GM19467 (cell line): Measurements from ENCODE around the gene RNF220.

Experiments
- ATAC-seq: cut with Tn5 transposase; IDR thresholded peaks from one replicate; pipeline ENCODE4 v1.9.1; 2021; ENCODE audit warnings: mild to moderate bottlenecking, moderate library complexity; ENCODE audit not compliant: unreplicated experiment

RNF220 gene

DNA sequence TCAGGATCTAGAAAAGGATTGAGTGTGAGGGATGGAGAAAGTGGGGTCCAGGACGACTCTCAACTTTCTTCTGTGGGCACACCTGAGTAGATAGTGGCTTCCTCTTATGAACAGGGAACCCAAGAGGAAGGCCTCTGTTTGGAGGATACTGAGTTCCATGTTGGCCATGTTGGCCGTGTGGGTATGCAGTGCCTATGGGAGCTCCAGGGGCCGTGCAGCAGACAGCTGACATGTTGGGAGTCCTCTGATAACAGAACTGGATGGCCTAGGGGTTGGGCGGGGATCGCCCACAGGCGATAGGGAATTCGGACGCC lies 226.2 kb downstream of the RNF220 start:
- no peak for ATAC-seq

DNA sequence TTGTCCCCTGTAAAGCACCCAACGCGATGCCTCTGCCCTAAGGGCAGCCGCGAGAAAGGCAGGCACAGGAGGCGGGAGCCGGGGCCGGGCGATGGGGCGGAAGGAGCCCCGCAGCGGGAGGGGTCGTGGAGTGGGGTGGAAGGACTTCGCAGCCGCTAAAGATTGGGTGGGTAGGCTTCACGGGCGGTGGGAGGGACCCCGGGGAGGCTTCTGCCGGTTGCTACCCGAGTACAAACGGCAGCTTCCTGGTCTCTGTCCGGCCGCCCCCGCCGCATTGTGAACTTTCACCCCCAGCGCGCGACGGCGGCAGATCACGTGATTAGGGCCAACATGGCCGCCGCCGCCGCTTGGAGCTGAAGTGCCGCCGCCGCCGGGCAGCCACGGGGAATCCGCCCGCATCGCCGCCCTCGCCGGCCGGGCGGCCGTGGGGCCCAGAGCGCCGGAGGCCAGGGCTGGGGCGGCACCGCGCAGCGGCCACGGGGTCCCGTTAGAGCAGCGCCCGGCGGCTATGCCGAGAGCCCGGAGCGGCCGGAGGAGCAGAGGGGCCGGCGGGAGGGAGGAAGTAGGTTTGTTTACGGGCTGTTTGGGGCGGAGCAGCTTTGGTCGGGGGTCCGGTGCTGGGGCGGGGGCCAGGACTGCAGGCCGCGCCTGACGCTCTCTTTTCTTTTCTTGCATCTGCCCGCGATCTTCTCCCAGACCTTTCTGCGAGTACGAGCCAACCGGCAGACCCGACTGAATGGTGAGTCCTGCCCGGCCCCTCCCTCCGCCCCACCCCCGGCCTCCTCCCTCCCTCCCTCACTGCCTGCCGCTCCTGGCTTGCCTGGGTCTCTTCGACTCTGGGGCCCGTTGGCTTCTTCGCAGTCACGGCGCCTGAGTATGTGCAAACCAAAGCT lies 226.8 kb downstream of the RNF220 start:
- ATAC-seq, result peak; percentile 61

DNA sequence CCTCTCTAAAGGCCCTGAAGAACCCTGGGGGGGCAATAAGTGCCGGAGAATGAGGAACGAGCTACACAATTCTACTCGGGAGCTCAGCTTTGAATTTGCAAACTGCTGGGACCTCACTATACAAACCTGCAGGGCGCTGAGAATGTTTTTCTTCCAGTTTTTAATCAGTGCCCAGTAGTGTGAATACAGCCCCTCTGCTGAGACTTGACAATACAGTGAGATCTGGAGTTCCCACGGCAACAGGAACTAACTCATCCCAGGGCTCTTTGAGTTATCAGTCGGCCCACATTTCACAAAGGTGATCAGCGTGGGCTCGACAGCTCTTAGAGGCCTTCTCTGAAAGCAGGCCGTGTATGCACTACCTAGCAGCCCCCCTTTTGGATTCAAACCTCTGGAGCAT lies 227.5 kb downstream of the RNF220 start:
- no peak for ATAC-seq

DNA sequence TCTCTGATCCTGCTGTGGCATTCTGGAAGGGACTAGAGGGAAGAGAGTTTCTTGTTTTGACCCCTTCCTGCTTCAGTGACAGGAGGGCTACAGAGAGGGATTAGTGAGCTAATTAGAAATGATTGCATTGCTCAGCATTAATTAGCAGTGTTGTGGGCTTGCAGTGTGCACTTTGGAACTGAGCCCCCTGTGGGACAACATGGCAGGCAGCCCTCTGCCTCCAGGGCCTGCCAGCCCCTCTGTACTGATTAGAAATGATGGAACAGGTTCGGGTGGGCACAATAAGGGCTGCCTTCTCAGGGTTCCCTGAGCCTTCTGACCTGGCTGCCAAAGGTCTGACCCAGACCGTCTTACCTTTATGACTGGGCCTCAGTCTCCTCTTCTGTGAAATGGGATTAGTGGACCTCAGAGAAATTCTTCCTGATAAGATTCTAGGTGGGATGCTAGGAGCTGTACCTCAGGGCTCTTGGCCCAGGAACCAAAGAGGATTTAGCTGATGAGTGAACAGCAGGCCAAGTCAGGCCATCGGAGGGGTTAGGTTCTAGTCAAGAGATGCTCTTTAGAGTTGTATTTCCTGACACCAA lies 229.6 kb downstream of the RNF220 start:
- no peak for ATAC-seq

DNA sequence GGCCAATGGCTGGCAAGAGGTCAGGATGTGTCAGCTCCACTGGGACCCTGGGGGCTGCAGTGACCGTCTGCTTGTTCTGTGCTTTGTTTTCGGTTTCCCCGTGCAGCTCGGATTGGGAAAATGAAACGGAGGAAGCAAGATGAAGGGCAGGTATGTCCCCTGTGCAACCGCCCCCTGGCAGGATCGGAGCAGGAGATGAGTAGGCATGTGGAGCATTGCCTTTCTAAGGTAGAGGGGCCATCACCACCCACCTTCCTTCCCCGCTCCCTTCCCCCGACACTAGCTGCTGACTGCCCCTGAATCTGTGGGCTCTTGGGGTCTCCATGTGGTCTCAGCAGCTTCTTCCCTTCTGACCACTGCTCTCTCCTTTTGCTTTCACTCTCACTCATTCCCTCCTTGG lies 230.4 kb downstream of the RNF220 start:
- no peak for ATAC-seq

DNA sequence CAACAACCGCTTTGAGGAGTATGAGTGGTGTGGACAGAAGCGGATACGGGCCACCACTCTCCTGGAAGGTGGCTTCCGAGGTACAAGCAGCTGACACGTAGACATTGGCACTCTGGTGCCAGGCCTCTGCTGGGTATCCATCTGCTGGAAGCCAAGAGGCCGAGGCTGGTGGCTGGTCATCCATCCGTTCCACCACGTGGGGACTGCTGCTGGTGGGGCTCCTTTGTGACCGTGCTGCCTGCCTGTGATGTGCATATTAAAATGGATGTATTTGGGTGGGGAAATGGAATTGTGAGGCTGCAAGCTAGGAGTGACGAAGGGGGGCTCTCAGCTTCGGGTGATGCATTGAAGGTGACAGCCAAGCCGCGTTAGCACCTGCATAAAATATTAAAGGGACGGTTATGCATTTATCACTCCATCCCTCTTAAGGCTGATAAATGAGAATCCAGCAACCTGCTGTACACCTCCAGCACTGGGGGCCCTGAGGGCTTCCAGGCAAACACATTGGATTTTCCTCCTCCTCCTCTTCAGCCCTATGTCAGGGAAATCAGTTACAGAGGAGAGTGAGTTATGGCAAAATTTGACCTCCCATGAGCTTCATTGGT lies 231.1 kb downstream of the RNF220 start:
- ATAC-seq, result no peak

DNA sequence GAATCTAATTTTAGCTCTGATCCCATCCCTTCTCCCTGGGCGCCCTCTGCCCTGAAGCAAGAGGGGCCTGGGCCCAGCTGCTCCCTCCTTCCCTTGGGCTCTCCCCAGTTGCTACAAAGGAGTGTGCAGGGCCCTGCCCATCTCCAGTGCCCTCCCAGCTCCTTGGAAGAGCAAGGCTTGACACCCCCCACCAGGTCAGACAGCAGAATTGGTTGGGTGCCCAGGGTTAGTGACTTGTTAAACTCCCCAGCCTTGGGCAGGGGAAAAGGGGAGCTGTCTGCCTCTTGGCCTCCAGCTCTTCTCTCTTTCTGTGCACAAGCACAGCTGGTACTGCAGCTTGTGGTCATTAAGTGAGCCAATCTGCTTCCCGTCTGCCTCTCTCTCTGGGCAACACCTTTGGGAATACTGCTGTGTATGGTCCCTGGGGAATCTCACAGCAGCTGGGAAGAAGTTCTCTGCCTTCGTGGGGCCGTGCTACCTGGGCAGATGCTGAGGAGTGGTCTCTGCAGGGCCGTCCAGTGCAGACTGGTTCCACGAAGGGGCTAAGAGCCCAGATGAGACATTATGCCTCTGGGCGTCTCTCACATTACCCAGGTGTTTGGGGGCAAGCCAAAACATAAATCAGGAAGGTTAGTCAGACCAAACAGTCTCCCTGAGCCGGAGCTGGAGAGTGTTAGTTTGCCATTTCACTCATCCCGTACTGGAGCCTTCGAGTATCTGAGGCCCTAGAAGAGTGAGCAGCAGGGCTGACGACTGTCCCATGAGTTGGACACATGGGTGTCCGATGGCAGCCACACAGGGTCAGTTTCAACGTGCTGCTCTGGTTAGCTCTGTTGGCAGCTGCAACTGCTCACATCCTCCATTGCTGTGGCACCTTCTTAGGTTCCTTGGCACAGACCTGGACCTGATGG lies 231.9 kb downstream of the RNF220 start:
- ATAC-seq, result no peak

DNA sequence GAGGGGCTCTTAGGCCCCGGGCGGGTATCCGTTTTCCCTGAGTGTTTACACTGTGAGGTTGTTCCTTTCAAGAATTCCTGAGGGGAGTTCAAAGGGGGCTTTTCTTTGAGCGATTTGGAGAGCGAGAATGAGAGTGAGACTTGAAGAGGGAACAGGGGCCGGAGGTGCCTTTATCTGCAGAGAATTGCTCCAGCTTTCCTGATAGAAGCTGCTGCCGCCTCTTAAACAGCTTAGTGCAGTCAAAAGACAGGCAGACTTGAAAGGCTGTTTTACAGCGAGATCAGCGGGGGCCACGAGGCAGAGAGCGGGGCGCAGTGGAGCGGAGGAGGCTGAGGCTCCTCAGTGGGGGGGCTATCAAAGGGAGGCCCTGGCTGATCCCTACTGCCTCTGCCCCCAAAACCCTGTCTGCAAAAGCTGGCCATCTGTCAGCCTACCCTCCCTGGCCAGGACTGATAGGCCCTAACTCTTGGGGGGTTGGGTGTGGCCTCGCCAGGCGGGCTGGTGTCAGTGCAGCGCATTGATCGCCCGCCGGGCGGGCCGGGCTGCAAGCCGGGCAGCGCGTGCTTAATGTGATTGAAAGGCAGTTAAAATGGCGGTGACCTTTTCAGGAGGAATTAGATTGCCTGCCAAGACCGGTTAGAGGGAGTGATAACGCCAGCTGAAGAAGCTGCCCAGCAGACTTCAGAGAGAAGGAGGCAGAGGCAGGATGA lies 232.8 kb downstream of the RNF220 start:
- no peak for ATAC-seq

DNA sequence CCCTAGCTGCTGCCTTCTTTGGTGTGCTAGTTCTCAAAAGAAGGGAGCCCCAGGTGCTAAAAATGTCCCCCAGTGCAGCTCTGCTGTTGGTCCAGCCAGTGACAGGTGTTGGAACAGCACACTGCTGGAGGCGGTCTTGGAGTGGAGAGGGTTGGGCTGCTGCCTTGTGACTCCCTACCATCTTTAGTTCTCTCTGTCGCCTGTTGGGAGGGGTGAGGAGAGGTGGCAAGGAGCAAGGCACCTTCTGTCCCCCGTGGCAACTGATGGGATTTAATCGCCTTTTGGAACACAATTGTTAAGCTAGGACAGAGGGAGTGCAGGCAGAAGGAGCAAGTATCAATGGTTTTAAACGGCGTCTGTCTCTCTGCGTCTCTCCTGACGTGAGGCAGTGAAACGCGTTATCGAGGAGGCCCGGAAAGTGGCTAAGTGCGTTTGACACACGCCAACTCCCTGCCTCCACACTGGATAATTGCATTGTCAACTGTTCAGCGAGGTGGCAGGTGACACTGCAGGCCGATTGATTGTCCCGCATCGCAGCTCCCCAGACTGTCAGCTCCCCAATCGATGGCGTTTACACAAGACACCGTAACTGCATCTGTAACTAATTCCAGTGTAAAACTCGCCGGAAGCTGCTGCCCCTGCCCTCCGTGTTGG lies 235.3 kb downstream of the RNF220 start:
- ATAC-seq, result no peak

DNA sequence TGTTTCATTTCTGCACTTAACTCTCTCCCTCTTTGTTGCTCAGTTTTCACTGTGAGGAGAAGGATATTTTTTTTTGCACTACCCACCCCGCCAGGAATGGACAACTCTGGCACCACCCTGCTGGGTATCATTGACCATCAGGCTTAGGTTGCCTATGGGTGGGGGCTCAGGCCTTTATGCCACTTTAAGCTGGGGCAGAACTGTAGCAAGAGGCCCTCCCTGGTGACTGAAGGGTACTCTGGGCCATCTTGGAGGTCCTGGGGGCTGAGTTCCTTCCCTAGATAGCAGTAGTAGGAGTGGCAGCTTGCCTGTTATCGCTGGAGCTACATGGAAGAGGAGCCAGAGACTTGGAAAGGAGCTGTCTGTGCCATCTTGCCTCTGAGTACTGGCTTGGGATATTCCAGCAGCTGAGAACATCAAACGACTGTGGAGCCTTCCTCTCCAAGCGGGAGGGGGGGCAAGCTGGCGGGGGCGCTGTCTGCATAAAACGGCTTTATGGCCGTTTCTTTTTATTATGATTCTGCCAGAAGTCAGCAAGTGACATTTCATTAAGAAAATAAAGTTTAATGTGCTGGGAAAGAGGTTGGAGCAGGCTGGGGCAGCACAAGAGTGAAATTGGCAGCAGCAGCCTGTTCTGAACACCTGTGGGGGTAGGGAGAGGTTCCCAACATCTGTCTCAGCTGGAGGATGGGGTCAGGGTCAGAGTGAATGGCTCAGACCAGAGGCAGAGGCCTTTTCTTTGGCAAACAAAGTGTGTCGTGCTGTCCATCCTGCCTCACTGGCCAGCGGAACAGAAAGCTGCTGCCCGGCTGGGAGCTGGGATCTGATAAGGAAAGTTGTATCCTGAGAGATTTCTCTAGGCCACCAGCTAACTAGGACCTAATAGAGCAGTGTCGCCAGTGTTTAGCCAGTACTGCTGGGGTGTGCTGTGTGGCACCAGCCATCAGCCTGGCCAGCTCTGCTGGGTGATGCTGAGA lies 236.4 kb downstream of the RNF220 start:
- no peak for ATAC-seq

DNA sequence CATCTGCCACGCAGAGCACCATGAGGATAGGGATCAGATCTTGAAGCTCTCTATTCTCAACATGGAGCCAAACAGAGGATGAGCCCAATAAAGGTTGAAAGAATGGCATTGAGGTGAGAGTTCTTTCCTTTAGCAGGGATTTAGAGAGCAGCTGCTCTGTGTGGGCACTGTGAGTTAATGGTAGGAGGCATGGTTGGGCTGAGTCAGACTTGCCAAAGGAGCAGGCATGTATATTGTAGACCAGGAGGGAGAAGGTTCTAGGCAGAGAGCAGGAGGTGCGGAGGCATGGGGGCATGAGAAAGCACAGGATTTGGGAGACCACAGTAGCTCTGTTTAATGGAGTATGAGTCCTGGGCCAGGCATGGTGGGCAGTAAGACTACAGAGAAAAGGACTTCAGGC lies 237.2 kb downstream of the RNF220 start:
- ATAC-seq, result no peak

DNA sequence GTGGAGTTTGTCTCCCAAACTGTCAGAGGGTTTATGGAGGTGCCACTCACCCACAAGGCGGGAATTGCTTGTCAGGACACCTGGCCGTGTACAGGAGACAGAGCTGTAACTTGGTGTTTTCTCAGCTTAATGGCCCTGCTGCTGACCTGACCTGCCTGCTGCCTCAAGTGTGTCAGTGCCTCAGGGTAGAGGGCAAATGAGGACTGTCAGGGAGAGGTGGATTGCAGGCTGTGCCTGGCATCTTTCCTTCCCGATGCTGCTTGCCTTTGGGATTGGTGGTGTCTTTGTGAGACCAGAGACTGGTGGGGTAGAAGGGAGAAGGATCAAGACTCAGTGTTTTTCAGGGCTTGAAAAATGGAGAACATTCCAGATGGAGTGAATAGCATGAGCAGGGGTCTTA lies 237.9 kb downstream of the RNF220 start:
- ATAC-seq, result no peak

DNA sequence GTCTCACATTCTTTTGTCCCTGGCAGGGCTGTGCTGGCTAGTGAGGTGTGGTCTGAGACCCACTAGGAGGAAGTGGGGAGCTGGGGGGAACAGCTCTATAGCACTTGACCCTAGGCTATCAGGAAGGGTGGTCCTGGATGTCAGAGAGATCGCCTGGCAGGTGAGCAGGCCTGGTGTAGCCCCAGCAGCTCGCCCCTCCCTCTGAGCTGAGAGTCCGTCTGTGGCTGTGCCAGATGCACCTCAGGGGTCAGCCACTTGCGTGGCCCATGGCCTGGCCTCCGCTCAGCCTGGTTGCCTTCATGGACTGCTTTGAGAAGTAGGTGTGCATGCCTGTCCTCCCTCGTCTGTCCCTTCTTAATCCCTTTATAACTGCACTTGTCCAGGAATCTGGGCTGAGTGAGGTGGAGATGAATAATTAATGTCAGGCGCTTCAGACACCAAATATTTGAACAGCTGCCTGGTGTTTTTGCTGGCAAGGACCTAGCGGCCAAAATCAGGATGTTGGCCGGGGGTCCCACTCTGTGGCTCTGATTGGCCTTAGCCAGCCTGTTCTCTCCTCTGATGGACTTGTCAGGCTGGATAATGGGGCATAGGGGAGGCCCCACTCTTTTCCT lies 238.8 kb downstream of the RNF220 start:
- no peak for ATAC-seq

DNA sequence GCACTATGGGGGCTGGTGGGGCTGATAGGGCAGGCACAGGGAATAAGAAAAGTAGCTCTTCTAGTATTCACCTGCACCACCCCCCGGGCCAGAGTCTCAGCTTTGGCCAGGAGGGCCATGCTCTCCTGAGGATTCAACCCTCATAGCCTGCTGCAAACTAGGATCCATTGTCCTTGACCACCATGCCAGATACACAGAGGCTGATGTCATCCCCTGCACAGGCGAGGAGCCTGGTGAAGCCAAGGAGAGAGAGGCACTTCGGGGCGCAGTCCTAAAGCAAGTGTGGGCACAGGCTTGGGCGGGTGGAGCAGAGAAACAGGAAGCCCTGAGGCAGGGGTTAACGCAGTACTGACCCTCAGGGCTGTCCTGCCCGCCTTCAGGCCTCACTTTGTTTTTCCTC lies 239.8 kb downstream of the RNF220 start:
- ATAC-seq, result no peak

DNA sequence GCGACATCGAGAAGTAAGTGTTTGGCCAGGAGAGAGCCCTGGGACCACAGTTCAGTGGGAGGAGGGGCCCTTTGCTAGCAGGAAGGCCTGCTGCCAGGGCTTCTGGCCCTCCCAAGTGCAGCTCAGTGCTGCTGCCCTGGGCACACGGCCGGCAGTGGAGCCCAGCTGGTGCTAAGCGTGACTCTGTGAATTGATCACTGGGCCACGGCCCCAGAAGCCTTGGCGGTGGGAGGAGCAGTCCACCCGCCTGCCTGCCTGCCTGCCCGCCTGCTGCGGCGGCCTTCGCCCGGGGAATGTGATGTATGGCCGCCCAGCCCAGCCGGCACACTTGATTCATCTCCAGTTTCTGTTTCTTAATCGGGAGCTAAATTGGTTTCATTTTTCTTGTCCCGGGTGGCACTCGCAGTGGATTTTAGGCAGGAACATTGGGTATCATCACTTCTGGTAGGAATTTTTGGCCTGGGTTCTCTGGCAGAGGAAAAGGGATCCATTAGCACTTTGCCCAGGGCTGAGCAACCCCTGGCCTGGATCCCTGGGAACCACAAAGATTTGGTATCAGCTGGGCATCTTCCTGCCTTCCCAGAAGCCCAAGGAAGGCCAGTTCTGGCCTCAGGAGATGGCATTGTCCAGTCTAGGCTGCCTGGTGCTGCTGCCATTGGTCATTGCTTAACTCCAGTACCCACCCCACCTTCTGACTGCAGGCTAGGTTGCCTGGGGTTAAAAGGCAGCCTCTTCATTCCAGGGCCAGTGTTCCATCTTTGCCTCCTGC lies 240.6 kb downstream of the RNF220 start:
- ATAC-seq, result no peak

DNA sequence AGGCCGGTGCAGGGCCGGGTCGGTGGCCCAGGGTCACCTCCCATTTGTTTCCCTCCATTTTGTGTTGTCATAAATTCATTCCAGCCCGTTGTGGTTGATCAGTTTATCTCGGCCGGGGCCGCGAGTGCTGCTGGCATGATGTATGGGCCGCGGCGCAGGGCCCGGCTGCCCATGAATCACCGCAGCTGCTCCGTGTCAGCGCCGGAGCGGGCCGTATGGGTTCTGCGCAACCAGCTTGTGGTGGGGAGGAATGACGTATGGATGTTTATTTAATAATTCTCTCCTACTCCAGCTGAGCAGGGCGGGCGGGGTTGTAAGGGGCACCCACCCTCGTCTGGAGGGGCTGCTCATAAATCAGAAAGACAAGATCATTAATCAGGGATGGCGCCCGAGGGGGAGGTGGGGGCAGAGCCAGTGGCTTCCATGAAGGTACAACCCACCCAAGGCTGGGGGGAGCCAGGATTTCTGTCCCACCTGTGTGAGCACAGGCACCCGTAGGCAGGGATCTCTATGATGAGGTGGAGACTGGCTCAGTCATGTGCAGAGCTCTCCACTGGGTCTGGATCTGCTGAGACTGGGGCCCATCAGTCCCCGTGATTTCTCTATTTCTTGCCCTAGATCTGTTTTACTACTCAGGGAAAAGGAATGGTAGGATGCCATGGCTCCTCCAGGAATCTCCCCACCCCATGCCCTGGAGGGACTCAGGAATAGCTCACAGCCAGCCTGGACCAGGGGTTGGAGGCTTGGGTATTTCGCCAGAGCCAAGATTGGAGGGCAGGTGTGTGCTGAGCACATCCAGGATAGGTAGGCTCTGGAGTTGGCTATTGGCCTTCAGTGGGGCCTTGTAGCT lies 241.4 kb downstream of the RNF220 start:
- no peak for ATAC-seq

DNA sequence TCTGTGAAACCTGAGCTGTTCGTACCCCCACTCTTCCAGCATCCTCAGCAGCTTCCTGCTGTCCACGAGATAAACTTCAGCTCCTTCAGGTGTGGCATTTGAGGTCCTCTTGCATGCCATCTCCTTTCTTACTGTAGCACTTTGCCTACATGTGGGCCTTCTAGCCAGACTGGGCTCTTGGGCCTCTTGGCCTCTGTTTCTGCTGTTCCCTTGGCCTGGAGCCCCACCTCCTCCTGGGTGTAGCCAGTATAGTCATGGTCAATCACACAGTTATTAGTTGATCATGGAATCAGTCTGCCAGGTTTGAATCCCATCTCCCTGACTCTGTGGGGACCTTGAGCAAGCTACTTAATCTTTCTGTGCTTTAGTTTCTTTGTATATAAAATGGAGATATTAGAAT lies 242.8 kb downstream of the RNF220 start:
- ATAC-seq, result no peak
